HepG2 (cell line): ENCODE measurements around the gene PLPP3. TPM values are rescaled to one million over a fixed set of nuclear protein-coding genes. Genes with fewer than 3 reads are reported as not detected.

Experiments
- CHD2 ChIP-seq: IDR thresholded peaks from 2 replicates; pipeline ENCODE4 v1.6.1; 2011; ENCODE audit warnings: low read depth, low read length, improper control_type of control experiment
- ELF4 ChIP-seq: sonication (generic); formaldehyde crosslinking; IDR thresholded peaks from 2 replicates; pipeline ENCODE4 v1.5.0; 2020; ENCODE audit warnings: missing genetic modification reagents, mild to moderate bottlenecking, moderate library complexity, borderline replicate concordance
- EP300 ChIP-seq, 3 experiments: sonication (generic) in 1 of 3; formaldehyde crosslinking in 1 of 3; IDR thresholded peaks; 2 replicates each; pipeline versions ENCODE4 v1.5.1 to v1.6.1; 2011 to 2020; ENCODE audit warnings: low read depth in 2 of 3, low read length in 2 of 3, borderline replicate concordance in 1 of 3, improper control_type of control experiment in 1 of 3, mild to moderate bottlenecking in 1 of 3, missing genetic modification reagents in 1 of 3, moderate library complexity in 1 of 3
- KLF16 ChIP-seq, 2 experiments: sonication (generic) in 1 of 2; formaldehyde crosslinking in 1 of 2; IDR thresholded peaks; 2 replicates each; pipeline versions ENCODE4 v1.6.1 to v1.8.0; 2016 to 2023; ENCODE audit warnings: missing genetic modification reagents in 2 of 2, missing compliant biosample characterization in 1 of 2
- MED8 ChIP-seq: sonication (generic); formaldehyde crosslinking; IDR thresholded peaks from 2 replicates; pipeline ENCODE4 v1.8.1; 2023; ENCODE audit warnings: mild to moderate bottlenecking, missing genetic modification reagents; ENCODE audit not compliant: insufficient replicate concordance
- MIER3 ChIP-seq: IDR thresholded peaks from 2 replicates; pipeline ENCODE4 v1.6.1; 2016; ENCODE audit warnings: missing compliant biosample characterization, borderline replicate concordance
- NR2C2 ChIP-seq: sonication (generic); formaldehyde crosslinking; IDR thresholded peaks from 2 replicates; pipeline ENCODE4 v1.4.0; 2020; ENCODE audit warnings: missing genetic modification reagents, mild to moderate bottlenecking, moderate library complexity, borderline replicate concordance
- NR2F2 ChIP-seq: IDR thresholded peaks from 2 replicates; pipeline ENCODE4 v1.6.1; 2012; ENCODE audit warnings: low read depth, inconsistent platforms, borderline replicate concordance
- PITX1 ChIP-seq: sonication (generic); formaldehyde crosslinking; IDR thresholded peaks from 2 replicates; pipeline ENCODE4 v1.5.1; 2020; ENCODE audit warnings: mild to moderate bottlenecking, missing genetic modification reagents
- SAP130 ChIP-seq: IDR thresholded peaks from 2 replicates; pipeline ENCODE4 v1.6.1; 2016; ENCODE audit warnings: low read depth
- SMAD3 ChIP-seq: sonication (generic); formaldehyde crosslinking; IDR thresholded peaks from 2 replicates; pipeline ENCODE4 v1.4.0; 2020; ENCODE audit warnings: missing genetic modification reagents
- SOX13 ChIP-seq, 3 experiments: fragments of 450-650 bp in 1 of 3; sonication (generic) in 1 of 3; formaldehyde crosslinking in 1 of 3; IDR thresholded peaks in 2 of 3; conservative IDR thresholded peaks in 1 of 3; 2 replicates each; pipeline versions ENCODE4 v1.5.0 to v1.6.1; 2016 to 2020; ENCODE audit warnings: antibody characterized with exemption in 1 of 3, mild to moderate bottlenecking in 1 of 3, missing compliant biosample characterization in 1 of 3, missing genetic modification reagents in 1 of 3, moderate library complexity in 1 of 3
- THAP11 ChIP-seq: IDR thresholded peaks from 2 replicates; pipeline ENCODE4 v1.6.1; 2016; ENCODE audit warnings: missing biosample characterization, missing genetic modification reagents
- TRIM24 ChIP-seq: sonication (generic); formaldehyde crosslinking; IDR thresholded peaks from 2 replicates; pipeline ENCODE4 v1.8.0; 2022; ENCODE audit warnings: mild to moderate bottlenecking, missing genetic modification reagents
- ZEB1 ChIP-seq: IDR thresholded peaks from 2 replicates; pipeline ENCODE4 v1.6.1; 2012; ENCODE audit warnings: mild to moderate bottlenecking, low read depth, inconsistent platforms; ENCODE audit not compliant: insufficient replicate concordance
- ZFP37 ChIP-seq: sonication (generic); formaldehyde crosslinking; IDR thresholded peaks from 2 replicates; pipeline ENCODE4 v1.4.0; 2020; ENCODE audit warnings: missing genetic modification reagents, borderline replicate concordance
- ZMYM3 ChIP-seq: sonication (generic); formaldehyde crosslinking; IDR thresholded peaks from 2 replicates; pipeline ENCODE4 v1.5.1; 2020; ENCODE audit warnings: mild to moderate bottlenecking, missing genetic modification reagents
- ZNF281 ChIP-seq: sonication (generic); formaldehyde crosslinking; IDR thresholded peaks from 2 replicates; pipeline ENCODE4 v1.4.0; 2020; ENCODE audit warnings: missing genetic modification reagents, borderline replicate concordance
- ZNF761 ChIP-seq: sonication (generic); formaldehyde crosslinking; conservative IDR thresholded peaks from 2 replicates; pipeline ENCODE4 v1.4.0; 2020; ENCODE audit warnings: mild to moderate bottlenecking, missing genetic modification reagents
- ZSCAN9 ChIP-seq: IDR thresholded peaks from 2 replicates; pipeline ENCODE4 v1.6.1; 2016; ENCODE audit warnings: borderline replicate concordance
- polyA plus RNA-seq, 8 experiments: library from polyadenylated mRNA; depleted of rRNA in 3 of 8; stranded (reverse) in 7 of 8; unstranded in 1 of 8; fragments of >200 nt; fragmentation: Illumina TruSeq in 4 of 8; extraction: Trizol in 4 of 8; gene quantifications; 2 replicates each; pipeline versions ENCODE4 v1.2.1 to v1.2.3, GENCODE V29; 2011 to 2016; ENCODE audit warnings: low read depth in 4 of 8, missing spikeins in 1 of 8, mixed read lengths in 1 of 8; ENCODE audit not compliant: insufficient read depth in 1 of 8
- total RNA-seq, 5 experiments: library from RNA; depleted of rRNA; stranded (reverse); fragments of >200 nt; fragmentation: Illumina TruSeq; extraction: Trizol; gene quantifications; 2 replicates each; pipeline ENCODE4 v1.2.3, GENCODE V29; 2016; ENCODE audit warnings: low read depth in 1 of 5
- TF ChIP-seq, protein P1 (sequence below): sonication (generic); formaldehyde crosslinking; IDR thresholded peaks from 2 replicates; pipeline ENCODE4 v1.9.0; 2021; ENCODE audit warnings: missing genetic modification reagents, mild to moderate bottlenecking, borderline replicate concordance
- TF ChIP-seq, protein P2 (sequence below): sonication (generic); formaldehyde crosslinking; IDR thresholded peaks from 2 replicates; pipeline ENCODE4 v1.4.0; 2020; ENCODE audit warnings: missing genetic modification reagents

PLPP3 gene
- total and polyA plus RNA-seq, 2 of the 13 experiments (the other 11 are each of a cell fraction or from before 2014, with no cell fraction given): 49.7 to 65.8 TPM

DNA sequence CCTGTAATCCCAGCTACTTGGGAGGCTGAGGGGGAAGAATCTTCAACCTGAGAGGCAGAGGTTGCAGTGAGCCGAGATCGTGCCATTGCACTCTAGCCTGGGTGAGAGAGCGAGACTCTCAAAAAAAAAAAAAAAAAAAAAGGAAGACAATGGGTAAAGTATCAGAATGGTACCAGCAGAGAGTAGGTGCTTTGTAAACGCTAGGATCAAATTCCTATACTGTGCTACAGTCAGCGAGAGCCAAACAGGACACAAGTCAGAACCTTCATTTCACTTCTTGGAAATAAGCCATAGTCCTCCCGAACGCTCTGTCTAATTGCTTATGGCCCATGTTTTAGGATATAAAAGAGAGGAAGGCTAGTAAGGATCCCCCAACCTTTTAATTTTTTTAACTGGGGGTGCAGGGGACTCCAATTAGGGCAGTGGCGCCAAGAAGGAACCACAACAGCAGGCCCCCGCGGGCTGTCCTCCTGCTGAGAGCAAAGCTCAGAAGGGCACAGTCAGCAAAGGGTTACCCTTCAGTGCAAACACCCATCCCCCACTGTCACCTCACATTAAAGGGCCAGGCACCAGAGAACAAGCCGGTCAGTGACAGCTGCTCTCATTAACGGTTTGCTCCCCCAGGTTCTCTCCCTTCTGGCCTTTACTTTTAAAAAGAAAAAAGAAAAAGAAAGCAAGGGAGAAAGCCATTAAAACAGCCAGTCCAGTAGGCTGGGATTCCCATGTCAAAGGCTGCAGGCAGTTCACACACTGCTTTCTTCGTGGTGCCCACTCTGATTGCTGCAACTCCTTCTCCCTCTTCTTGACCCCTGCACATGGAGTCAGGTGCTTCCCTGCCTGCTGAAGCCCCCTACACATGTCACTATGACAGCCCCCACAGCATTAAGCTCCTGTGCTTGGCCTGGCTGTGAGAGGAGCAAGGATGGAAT, 69.4 kb downstream of the PLPP3 start (continued):
- TF ChIP-seq SOX13 (IDR thresholded peaks at IDR 0.05): peak; percentile 27; the same call in 1 of the 2 replicates
- TF ChIP-seq SOX13 (CRISPR knock-in tag; conservative IDR thresholded peaks at IDR 0.05 in 1 of 2, IDR thresholded peaks at IDR 0.05 in 1 of 2): peak in 1 of 2 experiments; percentile 38; a peak in 1 of 4 replicates
- TF ChIP-seq NR2C2 (CRISPR knock-in tag): 0 out of 2 replicates have a peak, but pooled peaks have one; percentile 21
- TF ChIP-seq ZEB1: no peak
- TF ChIP-seq CHD2: peak; percentile 22; the same call in 1 of the 2 replicates
- TF ChIP-seq NR2F2: no peak
- TF ChIP-seq THAP11 (CRISPR knock-in tag): 0 out of 2 replicates have a peak, but pooled peaks have one; percentile 22
- TF ChIP-seq ZMYM3 (CRISPR knock-in tag): peak; percentile 84
- 0 out of 2 replicates have a peak, but pooled peaks have one; percentile 28 for TF ChIP-seq TRIM24 (CRISPR knock-in tag)
- TF ChIP-seq, protein P1, sequence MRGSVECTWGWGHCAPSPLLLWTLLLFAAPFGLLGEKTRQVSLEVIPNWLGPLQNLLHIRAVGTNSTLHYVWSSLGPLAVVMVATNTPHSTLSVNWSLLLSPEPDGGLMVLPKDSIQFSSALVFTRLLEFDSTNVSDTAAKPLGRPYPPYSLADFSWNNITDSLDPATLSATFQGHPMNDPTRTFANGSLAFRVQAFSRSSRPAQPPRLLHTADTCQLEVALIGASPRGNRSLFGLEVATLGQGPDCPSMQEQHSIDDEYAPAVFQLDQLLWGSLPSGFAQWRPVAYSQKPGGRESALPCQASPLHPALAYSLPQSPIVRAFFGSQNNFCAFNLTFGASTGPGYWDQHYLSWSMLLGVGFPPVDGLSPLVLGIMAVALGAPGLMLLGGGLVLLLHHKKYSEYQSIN (CRISPR knock-in tag): no peak
- TF ChIP-seq EP300 (IDR thresholded peaks at IDR 0.05; ENCODE audit: low read depth in 2 of 2, low read length in 2 of 2): peak; percentile 41 to 80; a peak in 3 of 4 replicates
- peak; percentile 50 for TF ChIP-seq EP300 (CRISPR knock-in tag; IDR thresholded peaks at IDR 0.05; ENCODE audit: borderline replicate concordance)
- peak; percentile 100 for TF ChIP-seq ZNF281
- no peak for TF ChIP-seq SMAD3
- no peak for TF ChIP-seq ZSCAN9 (CRISPR knock-in tag)
- no peak for TF ChIP-seq ZFP37 (CRISPR knock-in tag)
- TF ChIP-seq ELF4: no peak
- 0 out of 2 replicates have a peak, but pooled peaks have one; percentile 40 for TF ChIP-seq PITX1 (CRISPR knock-in tag)
- TF ChIP-seq, protein P2, sequence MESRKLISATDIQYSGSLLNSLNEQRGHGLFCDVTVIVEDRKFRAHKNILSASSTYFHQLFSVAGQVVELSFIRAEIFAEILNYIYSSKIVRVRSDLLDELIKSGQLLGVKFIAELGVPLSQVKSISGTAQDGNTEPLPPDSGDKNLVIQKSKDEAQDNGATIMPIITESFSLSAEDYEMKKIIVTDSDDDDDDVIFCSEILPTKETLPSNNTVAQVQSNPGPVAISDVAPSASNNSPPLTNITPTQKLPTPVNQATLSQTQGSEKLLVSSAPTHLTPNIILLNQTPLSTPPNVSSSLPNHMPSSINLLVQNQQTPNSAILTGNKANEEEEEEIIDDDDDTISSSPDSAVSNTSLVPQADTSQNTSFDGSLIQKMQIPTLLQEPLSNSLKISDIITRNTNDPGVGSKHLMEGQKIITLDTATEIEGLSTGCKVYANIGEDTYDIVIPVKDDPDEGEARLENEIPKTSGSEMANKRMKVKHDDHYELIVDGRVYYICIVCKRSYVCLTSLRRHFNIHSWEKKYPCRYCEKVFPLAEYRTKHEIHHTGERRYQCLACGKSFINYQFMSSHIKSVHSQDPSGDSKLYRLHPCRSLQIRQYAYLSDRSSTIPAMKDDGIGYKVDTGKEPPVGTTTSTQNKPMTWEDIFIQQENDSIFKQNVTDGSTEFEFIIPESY (CRISPR knock-in tag): no peak
- TF ChIP-seq MIER3 (CRISPR knock-in tag): no peak
- TF ChIP-seq ZNF761 (CRISPR knock-in tag): 0 out of 2 replicates have a peak, but pooled peaks have one; percentile 54
- TF ChIP-seq SAP130 (CRISPR knock-in tag): peak; percentile 61
- no peak for TF ChIP-seq KLF16 (CRISPR knock-in tag; IDR thresholded peaks at IDR 0.05)
- peak; percentile 25 for TF ChIP-seq MED8 (CRISPR knock-in tag)
